WTC11 (cell line): Measurements from ENCODE around the gene IKBKG.

Experiments
- JUN ChIP-seq: sonication (generic); formaldehyde crosslinking; IDR thresholded peaks from 2 replicates; pipeline ENCODE4 v1.8.0; 2023; ENCODE audit warnings: mild to moderate bottlenecking, missing genetic modification reagents
- NFYB ChIP-seq: sonication (generic); formaldehyde crosslinking; conservative IDR thresholded peaks from 2 replicates; pipeline ENCODE4 v1.8.0; 2022; ENCODE audit warnings: low read depth, missing genetic modification reagents
- SP1 ChIP-seq: sonication (generic); formaldehyde crosslinking; conservative IDR thresholded peaks from 2 replicates; pipeline ENCODE4 v1.8.1; 2022; ENCODE audit warnings: missing genetic modification reagents
- ZNF121 ChIP-seq: sonication (generic); formaldehyde crosslinking; IDR thresholded peaks from 2 replicates; pipeline ENCODE4 v1.8.0; 2023; ENCODE audit warnings: missing genetic modification reagents
- TF ChIP-seq, protein P1 (sequence below): sonication (generic); formaldehyde crosslinking; IDR thresholded peaks from 2 replicates; pipeline ENCODE4 v1.8.0; 2022; ENCODE audit warnings: missing genetic modification reagents
- TF ChIP-seq, protein P2 (sequence below): fragments of 200-600 bp; IDR thresholded peaks from 2 replicates; pipeline ENCODE4 v1.8.0; 2022; ENCODE audit warnings: antibody characterized with exemption

DNA sequence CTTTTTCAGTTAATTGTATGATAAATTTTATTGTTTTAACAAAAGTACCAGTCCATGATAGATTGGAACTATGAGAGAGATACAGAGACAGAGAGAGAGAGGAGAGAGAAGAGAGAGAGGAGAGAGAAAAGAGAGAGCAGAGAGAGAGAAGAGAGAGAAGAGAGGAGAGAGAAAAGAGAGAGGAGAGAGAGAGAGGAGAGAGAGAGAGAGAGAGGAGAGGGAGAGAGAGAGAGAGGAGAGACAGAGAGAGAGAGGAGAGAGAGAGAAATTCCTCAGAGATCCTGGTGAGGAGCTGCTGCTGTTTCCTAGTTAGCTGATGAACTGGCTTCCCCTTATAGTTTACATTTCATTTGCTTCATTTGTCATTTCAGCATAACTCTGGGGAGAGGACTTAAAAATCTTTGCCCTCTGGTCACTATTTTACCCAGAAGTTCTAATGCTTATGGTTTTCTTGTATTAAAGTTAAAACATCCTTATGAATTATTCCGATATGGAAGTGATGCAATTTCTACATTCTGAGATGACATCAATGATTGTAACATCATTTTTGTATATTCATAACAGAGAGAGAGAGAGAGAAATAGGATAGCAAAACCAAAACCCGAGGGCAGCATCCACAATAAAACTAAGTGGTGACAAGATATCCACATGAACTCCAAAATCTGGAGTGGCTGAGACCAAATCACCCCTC is 48.3 kb downstream of the IKBKG start:
- TF ChIP-seq NFYB (CRISPR knock-in tag) (no peak), ZNF121 (no peak), SP1 (CRISPR knock-in tag) (no peak), JUN (CRISPR knock-in tag) (no peak)
- TF ChIP-seq, protein P1, sequence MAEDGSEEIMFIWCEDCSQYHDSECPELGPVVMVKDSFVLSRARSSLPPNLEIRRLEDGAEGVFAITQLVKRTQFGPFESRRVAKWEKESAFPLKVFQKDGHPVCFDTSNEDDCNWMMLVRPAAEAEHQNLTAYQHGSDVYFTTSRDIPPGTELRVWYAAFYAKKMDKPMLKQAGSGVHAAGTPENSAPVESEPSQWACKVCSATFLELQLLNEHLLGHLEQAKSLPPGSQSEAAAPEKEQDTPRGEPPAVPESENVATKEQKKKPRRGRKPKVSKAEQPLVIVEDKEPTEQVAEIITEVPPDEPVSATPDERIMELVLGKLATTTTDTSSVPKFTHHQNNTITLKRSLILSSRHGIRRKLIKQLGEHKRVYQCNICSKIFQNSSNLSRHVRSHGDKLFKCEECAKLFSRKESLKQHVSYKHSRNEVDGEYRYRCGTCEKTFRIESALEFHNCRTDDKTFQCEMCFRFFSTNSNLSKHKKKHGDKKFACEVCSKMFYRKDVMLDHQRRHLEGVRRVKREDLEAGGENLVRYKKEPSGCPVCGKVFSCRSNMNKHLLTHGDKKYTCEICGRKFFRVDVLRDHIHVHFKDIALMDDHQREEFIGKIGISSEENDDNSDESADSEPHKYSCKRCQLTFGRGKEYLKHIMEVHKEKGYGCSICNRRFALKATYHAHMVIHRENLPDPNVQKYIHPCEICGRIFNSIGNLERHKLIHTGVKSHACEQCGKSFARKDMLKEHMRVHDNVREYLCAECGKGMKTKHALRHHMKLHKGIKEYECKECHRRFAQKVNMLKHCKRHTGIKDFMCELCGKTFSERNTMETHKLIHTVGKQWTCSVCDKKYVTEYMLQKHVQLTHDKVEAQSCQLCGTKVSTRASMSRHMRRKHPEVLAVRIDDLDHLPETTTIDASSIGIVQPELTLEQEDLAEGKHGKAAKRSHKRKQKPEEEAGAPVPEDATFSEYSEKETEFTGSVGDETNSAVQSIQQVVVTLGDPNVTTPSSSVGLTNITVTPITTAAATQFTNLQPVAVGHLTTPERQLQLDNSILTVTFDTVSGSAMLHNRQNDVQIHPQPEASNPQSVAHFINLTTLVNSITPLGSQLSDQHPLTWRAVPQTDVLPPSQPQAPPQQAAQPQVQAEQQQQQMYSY = no peak
- TF ChIP-seq, protein P2, sequence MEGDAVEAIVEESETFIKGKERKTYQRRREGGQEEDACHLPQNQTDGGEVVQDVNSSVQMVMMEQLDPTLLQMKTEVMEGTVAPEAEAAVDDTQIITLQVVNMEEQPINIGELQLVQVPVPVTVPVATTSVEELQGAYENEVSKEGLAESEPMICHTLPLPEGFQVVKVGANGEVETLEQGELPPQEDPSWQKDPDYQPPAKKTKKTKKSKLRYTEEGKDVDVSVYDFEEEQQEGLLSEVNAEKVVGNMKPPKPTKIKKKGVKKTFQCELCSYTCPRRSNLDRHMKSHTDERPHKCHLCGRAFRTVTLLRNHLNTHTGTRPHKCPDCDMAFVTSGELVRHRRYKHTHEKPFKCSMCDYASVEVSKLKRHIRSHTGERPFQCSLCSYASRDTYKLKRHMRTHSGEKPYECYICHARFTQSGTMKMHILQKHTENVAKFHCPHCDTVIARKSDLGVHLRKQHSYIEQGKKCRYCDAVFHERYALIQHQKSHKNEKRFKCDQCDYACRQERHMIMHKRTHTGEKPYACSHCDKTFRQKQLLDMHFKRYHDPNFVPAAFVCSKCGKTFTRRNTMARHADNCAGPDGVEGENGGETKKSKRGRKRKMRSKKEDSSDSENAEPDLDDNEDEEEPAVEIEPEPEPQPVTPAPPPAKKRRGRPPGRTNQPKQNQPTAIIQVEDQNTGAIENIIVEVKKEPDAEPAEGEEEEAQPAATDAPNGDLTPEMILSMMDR = no peak
